KOPT-K1 (cell line): ENCODE data around the gene PFKFB1.

Experiments
- H3K27ac ChIP-seq: fragments of 200-600 bp; sonication (generic); 2 replicates; pipeline ENCODE4 v1.5.1; 2016; ENCODE audit warnings: antibody characterized with exemption, mild to moderate bottlenecking, low read depth, low read length; ENCODE audit not compliant: poor library complexity, severe bottlenecking
- H3K36me3 ChIP-seq: fragments of 200-600 bp; sonication (generic); 2 replicates; pipeline ENCODE4 v1.5.1; 2017; ENCODE audit warnings: antibody characterized with exemption, mild to moderate bottlenecking, low read length, moderate library complexity; ENCODE audit not compliant: insufficient read depth
- H3K9me3 ChIP-seq: fragments of 200-600 bp; sonication (generic); 2 replicates; pipeline ENCODE4 v1.5.1; 2017; ENCODE audit warnings: antibody characterized with exemption, low read length, mild to moderate bottlenecking; ENCODE audit not compliant: insufficient read depth, poor library complexity, severe bottlenecking

The PFKFB1 gene

DNA sequence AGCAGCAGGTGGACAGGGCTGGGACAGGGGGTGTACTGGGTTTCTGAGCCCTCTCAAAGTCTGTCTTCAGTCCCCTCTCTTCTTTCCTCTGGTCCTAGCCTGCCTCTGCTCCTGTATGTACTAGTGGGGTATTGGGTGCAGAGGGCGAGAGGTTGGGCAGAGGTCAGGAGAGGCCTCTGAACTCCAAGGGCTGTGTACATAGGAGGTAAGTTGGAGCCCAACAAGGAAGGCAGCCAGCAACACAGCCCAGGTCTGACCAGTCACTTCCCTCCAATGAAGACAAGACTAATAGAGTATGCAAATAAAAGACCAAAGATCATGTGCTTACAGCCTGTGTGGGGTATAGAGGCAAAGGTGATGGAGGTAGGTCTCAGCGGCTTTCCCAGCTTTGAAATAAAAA, at the start of gene PFKFB1:
PFKFB1 (minus strand) TSS at position 90 of the 400 bp plus-strand sequence. CDS start 181 bp downstream, outside the sequence.
- H3K27ac ChIP-seq = no peak within 1 kb of the TSS

DNA sequence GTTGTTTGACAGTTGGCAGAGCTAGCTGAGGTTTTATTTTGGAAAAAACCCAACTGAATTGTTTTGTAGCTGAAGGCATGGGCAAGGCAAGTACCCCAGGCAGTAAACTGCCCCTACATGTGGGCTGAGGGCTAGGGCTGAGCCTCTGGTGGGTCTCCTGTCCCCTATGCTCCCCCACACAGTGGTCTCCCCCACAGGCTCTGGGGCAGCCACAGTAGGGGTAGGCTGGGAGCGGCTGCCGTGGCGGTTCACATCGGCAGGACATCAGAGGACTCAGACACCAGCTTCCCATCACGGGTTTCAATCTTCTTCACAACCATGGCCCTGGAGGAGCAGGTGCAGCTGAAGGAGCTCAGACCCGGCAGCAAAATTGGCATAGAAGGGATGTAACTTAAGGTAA, 47.5 kb upstream of the PFKFB1 start:
- Histone ChIP-seq H3K27ac (no peak overlapping the region), H3K36me3 (no peaks in the 10 kb centered on the region), H3K9me3 (no peaks in the 10 kb centered on the region)

More for the DNA sequence above, at the start of gene PFKFB1:
- Histone ChIP-seq H3K9me3 (no peaks in the 10 kb centered on the region), H3K36me3 (no peaks in the 10 kb centered on the region)

DNA sequence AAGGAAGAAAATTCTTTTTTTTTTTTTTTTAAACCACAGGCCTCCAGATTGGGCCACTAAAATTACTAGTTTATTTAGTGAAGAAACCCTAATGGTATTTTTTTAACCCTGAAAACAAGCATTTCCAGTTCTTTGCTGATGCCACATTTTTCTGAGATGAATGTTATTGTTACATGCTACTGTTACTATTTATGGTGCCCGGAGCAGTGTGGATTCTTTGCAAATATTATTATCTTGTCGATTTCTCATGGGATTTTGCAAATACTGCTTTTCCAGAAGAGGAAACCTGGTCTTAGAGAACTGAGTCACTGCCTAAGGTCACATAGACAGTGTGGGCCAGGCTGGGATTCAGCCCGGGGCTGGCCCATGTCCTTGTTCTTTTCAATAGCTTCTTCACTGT, 45.5 kb upstream of the PFKFB1 start:
- no peaks in the 10 kb centered on the region for H3K9me3 ChIP-seq
- no peaks in the 10 kb centered on the region for H3K36me3 ChIP-seq
- H3K27ac ChIP-seq = no peak overlapping the region

DNA sequence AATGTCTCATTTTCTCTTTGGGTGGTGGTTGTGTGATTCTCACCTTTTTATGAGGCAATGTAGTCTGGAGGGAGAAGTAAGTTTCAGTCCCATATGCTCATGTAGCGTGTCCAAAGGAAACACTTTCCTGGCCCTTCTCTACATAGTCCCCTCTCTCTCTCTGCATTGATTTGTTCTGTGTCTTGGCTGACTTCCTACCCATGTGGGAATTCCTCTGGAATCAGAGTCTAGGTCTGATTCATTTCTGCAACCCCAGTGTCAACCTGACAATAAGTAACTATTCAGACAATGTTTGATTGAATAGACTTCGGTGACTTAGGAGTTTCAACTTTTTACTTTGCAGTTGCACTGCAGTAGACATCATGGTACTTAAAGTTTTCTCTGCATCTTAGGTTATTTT, 39.4 kb upstream of the PFKFB1 start:
- Histone ChIP-seq H3K36me3 (no peaks in the 10 kb centered on the region), H3K9me3 (no peaks in the 10 kb centered on the region), H3K27ac (no peak overlapping the region)

DNA sequence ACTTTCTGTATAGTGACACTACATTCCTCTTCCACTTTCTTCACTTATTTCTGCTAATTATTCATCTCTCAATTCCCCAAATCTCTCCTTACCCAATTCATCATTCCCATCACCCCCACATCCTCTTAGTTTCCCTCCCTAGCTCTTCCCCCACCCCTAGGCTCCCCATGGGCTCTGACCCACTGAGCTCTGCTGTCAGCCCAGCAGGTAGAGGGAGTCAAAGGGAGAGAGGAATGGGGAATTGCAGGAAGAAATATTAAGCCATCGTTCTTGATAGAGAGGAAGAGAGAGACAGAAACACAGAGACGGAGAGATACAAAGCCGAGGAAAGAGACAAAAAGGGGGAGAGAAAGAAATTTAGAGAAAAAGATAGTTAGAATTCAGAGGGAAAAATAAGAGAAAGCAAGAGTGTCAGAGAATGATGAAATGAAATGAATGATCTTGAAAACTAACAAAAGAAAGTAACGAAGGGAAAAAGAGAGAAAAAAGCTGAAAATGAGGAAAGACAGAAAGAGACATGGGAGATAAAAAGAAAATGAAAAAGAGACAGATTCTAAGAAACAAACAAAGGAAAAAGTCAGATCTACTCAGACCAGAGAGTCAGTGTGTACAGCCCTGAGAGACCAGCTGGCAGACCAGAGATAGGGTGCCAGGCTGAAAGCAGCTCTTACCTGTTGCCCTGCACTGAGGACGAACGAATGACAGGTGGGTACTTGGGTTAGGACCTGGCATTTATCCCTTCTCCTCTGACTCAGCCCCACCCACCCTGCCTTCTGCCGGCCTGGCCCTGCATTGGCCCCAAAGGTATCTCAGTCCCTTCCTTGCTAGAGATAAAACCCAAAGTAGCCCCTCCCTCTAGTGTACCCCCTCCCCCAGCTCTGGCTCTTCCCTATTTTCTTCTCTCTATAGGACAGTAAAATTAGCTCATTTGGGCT, 36.5 kb upstream of the PFKFB1 start, which contains the start of gene ALAS2:
ALAS2 (minus strand) TSS at position 707 of the 935 bp plus-strand sequence. CDS start 4,977 bp downstream, outside the sequence.
- no peaks in the 10 kb centered on the region for H3K9me3 ChIP-seq
- H3K27ac ChIP-seq = no peak within 1 kb of the TSS
- H3K36me3 ChIP-seq = no peaks in the 10 kb centered on the region

DNA sequence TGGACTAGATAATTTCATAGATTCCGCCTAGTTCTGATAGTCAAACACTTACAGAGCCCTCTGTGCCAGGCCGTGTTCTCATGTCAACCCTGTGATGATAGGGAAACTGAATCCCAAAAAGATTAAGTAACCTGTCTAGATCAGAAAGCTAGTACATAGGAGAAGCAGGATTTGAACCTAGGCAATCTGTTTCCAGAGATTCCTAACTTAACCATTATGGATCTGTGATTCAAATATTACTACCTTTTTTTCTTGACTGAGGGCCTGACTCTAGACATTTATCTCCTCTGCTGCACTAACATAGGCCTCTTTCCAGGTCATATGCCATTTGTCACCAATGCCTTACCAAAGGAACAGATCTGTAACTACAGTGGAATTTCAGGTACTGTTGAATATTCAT, 35.3 kb upstream of the PFKFB1 start:
- Histone ChIP-seq H3K36me3 (no peaks in the 10 kb centered on the region), H3K9me3 (no peaks in the 10 kb centered on the region), H3K27ac (no peak overlapping the region)

DNA sequence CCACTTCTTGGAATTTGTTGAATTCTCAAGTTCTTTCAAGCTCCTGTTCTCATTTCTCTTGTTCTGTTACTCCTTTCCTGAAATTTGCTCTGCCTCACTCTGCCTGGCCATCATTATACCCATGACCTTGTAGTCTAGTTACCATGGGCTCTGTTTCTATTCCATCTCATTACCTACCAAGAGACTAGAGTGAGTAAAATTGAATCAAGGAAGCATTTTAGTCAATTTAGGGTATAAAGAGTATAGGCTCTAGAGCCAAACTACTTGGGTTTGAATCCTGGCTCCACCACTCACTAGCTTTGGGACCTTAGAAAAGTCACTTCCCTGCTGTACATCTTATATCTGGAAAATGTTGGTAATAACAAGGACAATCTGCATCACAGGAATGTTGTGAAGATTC, 34.6 kb upstream of the PFKFB1 start:
- Histone ChIP-seq H3K36me3 (no peaks in the 10 kb centered on the region), H3K9me3 (no peaks in the 10 kb centered on the region), H3K27ac (no peak overlapping the region)

DNA sequence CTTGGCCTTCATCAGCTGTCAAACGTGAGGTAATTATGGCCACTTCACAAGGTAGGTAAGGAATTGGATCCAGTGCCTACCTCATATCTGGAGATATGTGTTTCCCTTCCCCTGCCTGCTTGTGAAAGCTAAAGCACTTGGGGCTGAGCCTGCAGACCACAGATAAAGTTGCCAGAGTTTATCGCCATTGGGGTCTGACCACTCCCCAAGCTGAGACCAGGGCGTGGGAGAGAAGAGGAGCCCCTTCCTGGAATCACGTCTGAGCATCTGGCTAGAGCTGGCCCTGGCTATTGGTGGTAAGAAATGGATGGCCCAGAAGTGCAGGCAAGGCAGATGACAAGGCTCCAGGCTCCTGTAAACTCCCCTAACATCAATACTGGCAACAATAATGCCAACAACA, 34.1 kb upstream of the PFKFB1 start:
- H3K27ac ChIP-seq = no peak overlapping the region
- no peaks in the 10 kb centered on the region for H3K36me3 ChIP-seq
- H3K9me3 ChIP-seq = no peaks in the 10 kb centered on the region

DNA sequence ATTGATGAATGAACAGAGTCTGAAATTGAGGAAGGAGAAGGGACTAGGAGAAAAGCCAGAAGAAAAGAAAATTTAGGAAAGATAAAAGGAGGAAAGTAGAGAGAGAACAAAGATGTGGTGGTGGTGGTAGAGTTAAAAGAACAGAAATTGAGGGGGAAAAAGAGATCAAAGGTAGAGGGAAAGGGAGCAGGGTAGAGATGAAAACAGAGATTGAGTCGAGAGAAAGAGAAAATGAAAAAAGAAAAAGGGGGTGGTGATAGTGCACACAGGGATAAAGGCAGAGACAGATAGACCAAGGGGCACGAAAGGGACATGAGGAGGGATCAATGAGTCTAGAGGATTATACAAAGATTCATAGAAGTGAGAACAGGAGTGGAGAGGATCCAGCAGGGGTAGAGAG, 32.9 kb upstream of the PFKFB1 start:
- no peaks in the 10 kb centered on the region for H3K9me3 ChIP-seq
- no peaks in the 10 kb centered on the region for H3K36me3 ChIP-seq
- H3K27ac ChIP-seq = no peak overlapping the region

DNA sequence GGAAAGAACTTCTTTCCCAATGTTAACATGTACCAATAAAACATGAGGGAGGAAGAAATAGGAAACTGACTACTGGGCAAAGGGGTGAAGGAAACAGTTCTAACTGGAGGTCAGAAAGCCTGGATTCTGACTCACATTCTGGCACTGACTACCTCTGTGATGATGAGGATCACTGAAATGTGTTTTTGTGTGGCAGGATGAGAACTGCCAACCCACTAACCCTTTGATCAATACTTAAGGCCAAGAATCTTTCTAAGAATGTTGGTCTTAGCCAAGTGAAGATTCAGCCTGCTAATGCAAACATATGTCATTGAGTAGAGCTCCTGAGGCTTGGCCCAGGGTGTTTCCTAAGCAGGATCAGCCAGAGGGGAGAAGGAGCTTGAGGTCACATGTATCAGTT, 32.2 kb upstream of the PFKFB1 start:
- H3K9me3 ChIP-seq = no peaks in the 10 kb centered on the region
- no peak overlapping the region for H3K27ac ChIP-seq
- H3K36me3 ChIP-seq = no peaks in the 10 kb centered on the region

DNA sequence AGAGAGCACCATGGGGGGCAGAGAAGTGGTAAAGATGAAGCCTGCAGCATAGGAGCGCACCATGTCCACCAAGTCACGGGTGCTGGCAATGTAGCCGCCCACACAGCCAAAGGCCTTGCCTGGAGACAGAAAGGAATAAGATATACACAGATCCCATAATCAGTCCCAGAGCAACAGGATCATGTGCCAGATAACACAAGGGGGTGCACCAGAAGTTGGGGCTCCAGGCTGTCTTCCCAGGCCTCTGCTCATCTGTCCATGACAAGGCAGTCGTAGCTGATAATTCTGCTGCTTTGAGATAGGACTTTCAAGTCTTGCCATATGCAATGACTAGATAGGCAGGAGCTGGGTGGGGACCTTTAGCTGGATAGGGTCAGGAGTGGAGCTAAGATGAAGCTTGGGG, 20.9 kb upstream of the PFKFB1 start:
- Histone ChIP-seq H3K9me3 (no peaks in the 10 kb centered on the region), H3K27ac (no peak overlapping the region), H3K36me3 (no peaks in the 10 kb centered on the region)

DNA sequence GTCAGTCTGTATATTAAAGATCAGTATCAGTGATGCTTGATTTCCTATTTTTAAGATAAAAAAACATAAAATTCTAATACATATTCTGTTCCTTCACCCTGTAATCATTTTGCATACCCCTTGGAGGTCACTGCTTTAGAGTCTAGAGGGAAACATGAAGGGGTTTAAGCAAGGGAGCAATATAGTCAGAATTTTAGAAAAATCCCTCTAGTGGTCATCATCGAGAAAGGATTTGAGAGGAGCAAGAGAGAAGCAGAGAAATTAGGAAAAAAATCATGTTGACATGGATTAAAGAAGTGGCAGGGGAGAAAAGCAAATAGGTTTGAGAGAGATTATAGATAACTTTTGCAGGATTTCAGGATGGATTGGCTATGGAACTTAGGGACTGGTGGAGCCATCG, 17.3 kb upstream of the PFKFB1 start:
- no peaks in the 10 kb centered on the region for H3K9me3 ChIP-seq
- peaks cover 7% of the 10 kb centered on the region; the same call in 1 of the 2 replicates for H3K36me3 ChIP-seq
- no peak overlapping the region for H3K27ac ChIP-seq

DNA sequence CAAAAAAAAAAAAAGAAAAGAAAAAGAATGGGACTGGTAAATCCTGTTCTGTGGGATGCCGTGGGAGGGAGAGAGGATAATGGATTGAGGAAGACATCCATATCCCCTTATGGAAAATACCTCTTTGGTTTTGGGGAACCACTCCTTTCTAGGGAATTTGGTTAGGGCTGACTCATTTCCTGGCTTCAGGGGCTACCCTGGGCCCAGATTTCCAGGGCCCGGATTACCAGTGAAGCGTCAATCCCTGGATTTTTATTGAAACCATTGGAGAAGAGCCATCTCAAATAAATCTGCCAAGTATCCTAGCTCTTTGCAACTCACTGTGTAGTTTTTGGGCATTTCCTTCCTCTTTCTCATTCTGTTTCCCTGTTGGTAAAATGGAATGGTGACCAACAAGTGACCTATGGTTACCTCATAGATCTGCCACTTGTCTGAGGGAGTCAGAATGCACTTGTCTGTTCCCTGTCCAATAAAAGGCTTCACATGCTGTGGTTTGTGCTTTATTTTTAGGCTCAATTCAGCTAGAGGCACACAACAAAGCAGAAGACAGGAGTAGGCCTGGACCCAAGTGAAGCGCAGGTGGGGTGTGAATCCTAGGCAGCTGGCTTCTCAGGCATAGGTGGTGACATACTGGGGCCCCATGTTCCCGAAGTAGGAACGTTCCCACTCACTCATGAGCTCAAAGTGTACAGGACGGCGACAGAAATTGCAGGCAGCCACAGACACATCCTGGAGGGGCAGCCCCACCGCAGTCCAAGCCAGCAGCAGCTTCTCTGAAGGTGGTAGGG, 14.8 kb upstream of the PFKFB1 start:
- Histone ChIP-seq H3K27ac (no peak overlapping the region), H3K36me3 (peaks cover 33% of the 10 kb centered on the region), H3K9me3 (no peaks in the 10 kb centered on the region)

DNA sequence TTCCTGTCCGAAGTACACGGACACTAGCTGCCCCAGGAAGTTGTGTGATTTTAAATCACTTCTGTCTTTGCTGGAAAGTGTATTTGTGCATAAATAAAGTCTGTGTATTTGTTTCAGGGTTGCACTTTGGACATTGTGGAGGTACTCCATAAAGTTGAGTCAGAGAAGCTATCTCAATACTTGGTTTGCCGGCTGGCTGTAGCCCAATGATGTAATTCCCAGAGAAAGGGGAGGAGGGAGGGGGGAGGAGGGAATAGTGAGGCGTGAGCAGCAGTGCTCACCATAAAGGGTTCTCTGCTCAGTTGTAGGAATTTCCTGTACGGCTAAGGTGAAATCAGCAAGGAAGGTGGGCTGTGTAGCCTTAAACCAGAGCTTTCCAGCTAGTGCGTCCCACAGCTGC, 13.7 kb upstream of the PFKFB1 start:
- H3K27ac ChIP-seq = no peak overlapping the region

DNA sequence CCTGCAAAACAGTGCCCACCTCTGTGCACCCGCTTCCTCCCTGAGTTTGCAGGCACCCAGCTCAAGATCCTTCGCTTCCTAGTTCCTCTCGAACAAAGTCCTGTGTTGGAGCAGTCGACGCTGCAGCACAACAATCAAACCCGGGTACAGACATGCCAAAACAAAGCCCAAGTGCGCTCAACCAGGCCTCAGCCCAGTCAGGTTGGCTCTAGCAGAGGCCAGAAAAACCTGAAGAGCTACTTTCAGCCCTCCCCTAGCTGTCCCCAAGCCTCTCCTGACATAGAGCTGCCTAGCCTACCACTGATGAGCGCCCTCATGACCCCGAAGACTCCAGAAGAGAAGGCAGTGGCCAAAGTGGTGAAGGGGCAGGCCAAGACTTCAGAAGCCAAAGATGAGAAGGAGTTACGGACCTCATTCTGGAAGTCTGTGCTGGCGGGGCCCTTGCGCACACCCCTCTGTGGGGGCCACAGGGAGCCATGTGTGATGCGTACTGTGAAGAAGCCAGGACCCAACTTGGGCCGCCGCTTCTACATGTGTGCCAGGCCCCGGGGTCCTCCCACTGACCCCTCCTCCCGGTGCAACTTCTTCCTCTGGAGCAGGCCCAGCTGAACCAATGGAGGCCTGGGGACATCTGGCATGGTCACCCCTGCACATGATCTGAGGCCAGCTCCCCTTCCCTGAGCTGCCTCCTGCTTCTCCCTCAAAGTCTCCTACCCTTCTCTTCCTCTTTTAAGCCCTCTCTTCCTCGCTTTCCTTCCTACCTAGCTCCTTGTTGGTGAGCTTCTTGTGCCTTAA, 13.0 kb upstream of the PFKFB1 start:
- no peaks in the 10 kb centered on the region for H3K9me3 ChIP-seq
- no peak overlapping the region for H3K27ac ChIP-seq
- peaks cover 50% of the 10 kb centered on the region for H3K36me3 ChIP-seq

More for the DNA sequence above, 13.7 kb upstream of the PFKFB1 start:
- no peaks in the 10 kb centered on the region for H3K9me3 ChIP-seq
- H3K36me3 ChIP-seq = peaks cover 44% of the 10 kb centered on the region
